SK-N-SH (cell line): ENCODE results near the gene FDPS. TPM values are rescaled to one million over a fixed set of nuclear protein-coding genes. Genes with fewer than 3 reads are reported as not detected.

Source experiments
- CTCF ChIA-PET: fragments of 300-600, 350-600 bp; formaldehyde crosslinking; extraction: SDS; loops from one replicate; lab custom pipeline; 2021; lab: Yijun Ruan, JAX
- POLR2A ChIA-PET: fragments of 350-600 bp; sonication (Branson Sonifier 250); formaldehyde crosslinking; extraction: SDS; loops from one replicate; lab custom pipeline; 2020; ENCODE audit warnings: antibody characterized with exemption, inconsistent platforms; lab: Yijun Ruan, JAX
- DNase-seq: peaks from one replicate; pipeline ENCODE4 v3.0.0; 2012
- H2AFZ ChIP-seq: fragments of 200-600 bp; sonication (generic); 2 replicates; pipeline ENCODE4 v1.8.1; 2016; ENCODE audit warnings: antibody characterized with exemption, mild to moderate bottlenecking, low read depth
- H3F3A ChIP-seq: fragments of 200-600 bp; sonication (generic); replicated peaks from 2 replicates; pipeline ENCODE3; 2016; ENCODE audit warnings: antibody characterized with exemption, mild to moderate bottlenecking; ENCODE audit not compliant: insufficient read depth
- H3K27ac ChIP-seq, 2 experiments: fragments of 200-500 bp in 1 of 2; fragments of 200-600 bp in 1 of 2; sonication (Bioruptor generic) in 1 of 2; sonication (generic), shearing (Covaris generic) in 1 of 2; 2 replicates each; pipeline versions ENCODE4 v1.5.1 to v1.6.1; 2014 to 2016; ENCODE audit warnings: low read depth in 2 of 2, inconsistent platforms in 1 of 2, low read length in 1 of 2, mild to moderate bottlenecking in 1 of 2, mixed read lengths in 1 of 2
- H3K27me3 ChIP-seq: fragments of 200-600 bp; sonication (generic), shearing (Covaris generic); 2 replicates; pipeline ENCODE4 v1.6.1; 2016; ENCODE audit warnings: mixed run types; ENCODE audit not compliant: insufficient read depth
- H3K36me3 ChIP-seq, 2 experiments: fragments of 200-500 bp in 1 of 2; fragments of 200-600 bp in 1 of 2; sonication (Bioruptor generic) in 1 of 2; sonication (generic) in 1 of 2; replicated peaks in 1 of 2; 2 replicates each; pipeline versions ENCODE3 to v1.5.1; 2014 to 2016; ENCODE audit warnings: low read length in 1 of 2, mild to moderate bottlenecking in 1 of 2; ENCODE audit not compliant: insufficient read depth in 2 of 2, control insufficient read depth in 1 of 2
- H3K4me1 ChIP-seq, 2 experiments: fragments of 200-500 bp in 1 of 2; fragments of 200-600 bp in 1 of 2; sonication (Bioruptor generic) in 1 of 2; sonication (generic), shearing (Covaris generic) in 1 of 2; 2 replicates each; pipeline versions ENCODE4 v1.5.1 to v1.6.1; 2014 to 2016; ENCODE audit warnings: low read depth in 1 of 2, low read length in 1 of 2, mixed run types in 1 of 2; ENCODE audit not compliant: insufficient read depth in 2 of 2, control insufficient read depth in 1 of 2
- H3K4me2 ChIP-seq: fragments of 200-600 bp; sonication (generic), shearing (Covaris generic); 2 replicates; pipeline ENCODE4 v1.6.1; 2017; ENCODE audit warnings: mixed run types
- H3K4me3 ChIP-seq, 2 experiments: fragments of 200-500 bp in 1 of 2; fragments of 200-600 bp in 1 of 2; sonication (Bioruptor generic) in 1 of 2; sonication (generic), shearing (Covaris generic) in 1 of 2; 2 replicates each; pipeline versions ENCODE4 v1.5.1 to v1.8.1; 2014 to 2016; ENCODE audit warnings: low read depth in 2 of 2, inconsistent platforms in 1 of 2, low read length in 1 of 2, mild to moderate bottlenecking in 1 of 2, mixed read lengths in 1 of 2, moderate library complexity in 1 of 2
- H3K79me2 ChIP-seq: fragments of 200-600 bp; sonication (generic); 2 replicates; pipeline ENCODE4 v1.8.1; 2017; ENCODE audit warnings: mild to moderate bottlenecking; ENCODE audit not compliant: insufficient read depth
- H3K9ac ChIP-seq: fragments of 200-600 bp; sonication (generic); 2 replicates; pipeline ENCODE4 v1.6.1; 2017; ENCODE audit warnings: mixed run types
- H3K9me2 ChIP-seq: fragments of 200-600 bp; sonication (generic); 2 replicates; pipeline ENCODE4 v1.6.1; 2017; ENCODE audit warnings: mixed run types
- H3K9me3 ChIP-seq: fragments of 200-600 bp; sonication (generic); 2 replicates; pipeline ENCODE4 v1.6.1; 2017; ENCODE audit warnings: mixed run types, mild to moderate bottlenecking, moderate library complexity
- H4K20me1 ChIP-seq: fragments of 200-600 bp; sonication (generic); 2 replicates; pipeline ENCODE4 v1.6.1; 2017; ENCODE audit warnings: mild to moderate bottlenecking, mixed run types; ENCODE audit not compliant: insufficient read depth
- CHD2 ChIP-seq: fragments of 150-350 bp; IDR thresholded peaks from 2 replicates; pipeline ENCODE4 v1.6.1; 2018; ENCODE audit warnings: low read length; ENCODE audit not compliant: partially characterized antibody
- EP300 ChIP-seq, 2 experiments: IDR thresholded peaks; 2 replicates each; pipeline versions ENCODE4 v1.4.0 to v1.6.1; 2012; ENCODE audit warnings: borderline replicate concordance in 1 of 2, low read depth in 1 of 2, low read length in 1 of 2
- EZH2phosphoT487 ChIP-seq: fragments of 200-600 bp; sonication (generic); IDR thresholded peaks from 2 replicates; pipeline ENCODE4 v1.6.1; 2017; ENCODE audit warnings: low read depth, mixed run types, mild to moderate bottlenecking, antibody characterized with exemption, moderate library complexity, borderline replicate concordance
- JUND ChIP-seq: IDR thresholded peaks from 2 replicates; pipeline ENCODE4 v1.4.0; 2012
- MEF2A ChIP-seq: IDR thresholded peaks from 2 replicates; pipeline ENCODE4 v1.4.0; 2012; ENCODE audit warnings: low read depth, borderline replicate concordance
- NFIC ChIP-seq: IDR thresholded peaks from 2 replicates; pipeline ENCODE4 v1.4.0; 2012; ENCODE audit warnings: borderline replicate concordance
- NRF1 ChIP-seq: IDR thresholded peaks from 2 replicates; pipeline ENCODE4 v1.6.1; 2012; ENCODE audit warnings: low read depth, mild to moderate bottlenecking, low read length
- RCOR1 ChIP-seq: fragments of 150-350 bp; IDR thresholded peaks from 2 replicates; pipeline ENCODE4 v1.6.1; 2017; ENCODE audit warnings: antibody characterized with exemption, low read length
- SIN3A ChIP-seq: IDR thresholded peaks from 2 replicates; pipeline ENCODE4 v1.6.1; 2012; ENCODE audit warnings: low read depth, mild to moderate bottlenecking, low read length, moderate library complexity, borderline replicate concordance
- SMC3 ChIP-seq: IDR thresholded peaks from 2 replicates; pipeline ENCODE4 v1.6.1; 2012; ENCODE audit warnings: low read depth, low read length, improper control_type of control experiment
- TCF12 ChIP-seq: IDR thresholded peaks from 2 replicates; pipeline ENCODE4 v1.4.0; 2012
- WGBS: methylation state at CpG from one replicate; pipeline ENCODE4 v1.1.6; 2017; ENCODE audit warnings: low lambda C conversion rate; 5-methylcytosine and 5-hydroxymethylcytosine counted together
- polyA plus RNA-seq, 3 experiments: library from polyadenylated mRNA; depleted of rRNA; stranded (reverse); fragments of >200 nt; gene quantifications; 2 replicates each; pipeline ENCODE4 v1.2.3, GENCODE V29; 2012
- small RNA-seq, 7 experiments: library from RNA; depleted of rRNA; stranded (forward); fragments of <200 nt; gene quantifications; one replicate each; pipeline ENCODE3, GENCODE V24; 2012
- TF ChIP-seq, protein P1 (sequence below): IDR thresholded peaks from 2 replicates; pipeline ENCODE4 v1.4.0; 2012; ENCODE audit warnings: low read depth, borderline replicate concordance

Gene FDPS
- polyA plus RNA-seq, 1 of the 3 experiments (the other 2 are of a cell fraction): 126 TPM

DNA sequence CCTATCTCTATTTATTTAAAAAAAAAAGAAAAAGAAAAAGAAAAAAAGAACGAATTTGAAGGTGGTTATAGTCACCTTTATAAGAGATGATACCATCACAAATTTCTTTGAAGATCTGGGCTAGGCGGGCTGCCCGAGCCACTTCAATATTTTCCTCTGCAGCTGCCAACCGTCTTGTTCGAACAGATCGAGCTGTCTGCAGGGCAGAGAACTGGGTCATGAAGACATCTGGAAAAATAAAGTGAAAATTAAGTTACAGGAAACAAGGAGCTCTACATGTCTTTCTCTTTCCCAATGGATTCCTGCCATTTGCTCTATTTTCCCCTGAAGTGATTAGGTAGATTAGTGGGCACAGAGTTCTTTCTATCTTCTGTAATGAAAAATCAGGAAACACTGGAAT lies 44.0 kb downstream of the FDPS start:
- no peaks in the 10 kb centered on the region for H3K9me2 ChIP-seq
- H3K4me3 ChIP-seq: no peak overlapping the region
- CTCF ChIA-PET: interaction anchor here (0.8 to 1.2 kb wide), 3 partner anchors 10 to 24 kb away, joined by 3 read pairs; no protein-coding TSS in a partner anchor
- peaks cover 9% of the 10 kb centered on the region for H3F3A ChIP-seq
- no peaks in the 10 kb centered on the region for H4K20me1 ChIP-seq
- no peaks in the 10 kb centered on the region for H3K9me3 ChIP-seq
- no peak overlapping the region for H3K9ac ChIP-seq
- H3K27ac ChIP-seq: no peak overlapping the region; a peak in 1 of 4 replicates
- TF ChIP-seq NRF1 (no peak), SMC3 (no peak), MEF2A (no peak), EZH2phosphoT487 (no peak), SIN3A (no peak), TCF12 (no peak), NFIC (no peak), EP300 (IDR thresholded peaks at IDR 0.05; ENCODE audit: borderline replicate concordance in 1 of 2, low read depth in 1 of 2, low read length in 1 of 2) (no peak), JUND (no peak), RCOR1 (no peak)
- TF ChIP-seq, protein P1, sequence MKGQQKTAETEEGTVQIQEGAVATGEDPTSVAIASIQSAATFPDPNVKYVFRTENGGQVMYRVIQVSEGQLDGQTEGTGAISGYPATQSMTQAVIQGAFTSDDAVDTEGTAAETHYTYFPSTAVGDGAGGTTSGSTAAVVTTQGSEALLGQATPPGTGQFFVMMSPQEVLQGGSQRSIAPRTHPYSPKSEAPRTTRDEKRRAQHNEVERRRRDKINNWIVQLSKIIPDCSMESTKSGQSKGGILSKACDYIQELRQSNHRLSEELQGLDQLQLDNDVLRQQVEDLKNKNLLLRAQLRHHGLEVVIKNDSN: no peak
- H3K36me3 ChIP-seq: peaks cover 52 to 68% of the 10 kb centered on the region in 2 experiments
- H2AFZ ChIP-seq: no peak overlapping the region
- no peaks in the 10 kb centered on the region for H3K27me3 ChIP-seq
- DNase-seq: no peak
- 84% methylated on average over 6 of the region's 6 CpGs for WGBS
- no peak overlapping the region for H3K4me2 ChIP-seq
- no peaks in the 10 kb centered on the region for H3K4me1 ChIP-seq
- H3K79me2 ChIP-seq: no peaks in the 10 kb centered on the region
- POLR2A ChIA-PET: no interaction called here

DNA sequence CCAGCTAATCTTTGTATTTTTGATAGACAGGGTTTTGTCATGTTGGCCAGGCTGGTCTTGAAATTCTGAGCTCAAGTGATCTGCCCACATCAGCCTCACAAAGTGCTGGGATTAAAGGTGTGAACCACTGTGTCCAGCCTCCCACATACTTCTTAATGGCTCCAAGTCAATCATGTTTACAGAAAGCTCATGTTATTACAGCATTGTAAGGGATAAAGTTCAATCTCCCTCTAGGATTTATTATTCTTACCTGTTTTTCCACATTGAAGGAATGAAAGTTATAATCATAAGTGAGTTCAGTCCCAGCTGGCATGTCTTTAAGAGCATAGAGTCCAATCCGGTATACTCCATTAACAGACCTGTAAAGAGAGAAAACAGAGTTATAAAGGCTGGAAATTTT lies 51.4 kb downstream of the FDPS start:
- H3K4me2 ChIP-seq: no peak overlapping the region
- 100% methylated on average over 1 of the region's 1 CpG for WGBS
- CTCF ChIA-PET: no interaction called here

More for the DNA sequence above, 51.4 kb downstream of the FDPS start:
- H3K27ac ChIP-seq: no peak overlapping the region
- no peak for DNase-seq
- no peak overlapping the region for H2AFZ ChIP-seq
- POLR2A ChIA-PET: interaction anchor here (0.6 to 0.7 kb wide), 3 partner anchors 17 to 795 kb away, joined by 3 to 7 read pairs (median 3); no protein-coding TSS in a partner anchor
- H3K4me1 ChIP-seq: no peaks in the 10 kb centered on the region
- no peaks in the 10 kb centered on the region for H3K9me2 ChIP-seq
- no peaks in the 10 kb centered on the region for H3K9me3 ChIP-seq
- H3K9ac ChIP-seq: no peak overlapping the region
- H4K20me1 ChIP-seq: no peaks in the 10 kb centered on the region
- peaks cover 6% of the 10 kb centered on the region for H3F3A ChIP-seq
- no peaks in the 10 kb centered on the region for H3K79me2 ChIP-seq
- TF ChIP-seq CHD2: no peak
- no peak overlapping the region for H3K4me3 ChIP-seq
- peaks cover 14 to 44% of the 10 kb centered on the region in 2 experiments for H3K36me3 ChIP-seq
- H3K27me3 ChIP-seq: no peaks in the 10 kb centered on the region

Small RNAs within 50 kb of the gene (small RNA-seq; reads per million reads assigned to genes)
- 0 to 0.23 (median 0) reads per million in 7 experiments for gene RNU6-106P

Other genes starting within 250 kb of the FDPS start
- 15.9 and 17.7 TPM in 2 replicates for gene EFNA4, start 245.1 kb upstream of the FDPS start, polyA plus RNA-seq (2012; rRNA removed)
- 5.5 and 6.0 TPM in 2 replicates for gene EFNA3, start 230.0 kb upstream of the FDPS start, polyA plus RNA-seq (2012; rRNA removed)
- 14.4 and 15.3 TPM in 2 replicates for gene EFNA1, start 181.0 kb upstream of the FDPS start, polyA plus RNA-seq (2012; rRNA removed)
- gene SLC50A1, start 173.0 kb upstream of the FDPS start, polyA plus RNA-seq (2012; rRNA removed): 58.4 and 71.1 TPM in 2 replicates
- 307 and 317 TPM in 2 replicates for gene DPM3, start 168.3 kb upstream of the FDPS start, polyA plus RNA-seq (2012; rRNA removed)
- 203 and 238 TPM in 2 replicates for gene KRTCAP2, start 135.6 kb upstream of the FDPS start, polyA plus RNA-seq (2012; rRNA removed)
- 12.3 and 12.7 TPM in 2 replicates for gene TRIM46, start 135.0 kb upstream of the FDPS start, polyA plus RNA-seq (2012; rRNA removed)
- 124 and 162 TPM in 2 replicates for gene THBS3, start 101.0 kb upstream of the FDPS start, polyA plus RNA-seq (2012; rRNA removed)
- gene MTX1, start 100.2 kb upstream of the FDPS start, polyA plus RNA-seq (2012; rRNA removed): 79.1 TPM in 2 replicates
- gene ENTREP3, start 53.4 kb upstream of the FDPS start, polyA plus RNA-seq (2012; rRNA removed): 20.0 and 30.6 TPM in 2 replicates
- 193 and 225 TPM in 2 replicates for gene SCAMP3, start 46.5 kb upstream of the FDPS start, polyA plus RNA-seq (2012; rRNA removed)
- 76.7 and 81.8 TPM in 2 replicates for gene CLK2, start 35.4 kb upstream of the FDPS start, polyA plus RNA-seq (2012; rRNA removed)
- gene HCN3, start 31.4 kb upstream of the FDPS start, polyA plus RNA-seq (2012; rRNA removed): 9.7 and 10.1 TPM in 2 replicates
- gene PKLR, start 7.4 kb upstream of the FDPS start, polyA plus RNA-seq (2012; rRNA removed): 0.03 TPM in 1 of 2 replicates, not detected in the other
- 43.1 and 49.9 TPM in 2 replicates for gene RUSC1, start 12.0 kb downstream of the FDPS start, polyA plus RNA-seq (2012; rRNA removed)